HepG2 (cell line): ENCODE results near the gene ARL3. TPM values are rescaled to one million over a fixed set of nuclear protein-coding genes. Genes with fewer than 3 reads are reported as not detected.

Experiments used
- ATAC-seq: fragments of 200-7000 bp; cut with Tn5 transposase; 3 replicates; pipeline ENCODE4 v1.9.1; 2020; ENCODE audit warnings: mild to moderate bottlenecking, moderate library complexity
- BruUV-seq: library from RNA; stranded (reverse); fragments of 400-500 nt; replicated peaks from 2 replicates; lab custom pipeline; 2021; lab: Mats Ljungman, UMichigan
- CTCF ChIA-PET: fragments of 300-600 bp; formaldehyde crosslinking; extraction: SDS; loops from one replicate; lab custom pipeline; 2021; ENCODE audit warnings: low total read pairs, inconsistent platforms, low intra/inter-chr PET ratio; lab: Yijun Ruan, JAX
- POLR2A ChIA-PET: fragments of 350-600 bp; sonication (Branson Sonifier 250); formaldehyde crosslinking; loops from one replicate; lab custom pipeline; 2020; ENCODE audit warnings: antibody characterized with exemption, inconsistent platforms; lab: Yijun Ruan, JAX
- DNase-seq: peaks from one replicate; pipeline ENCODE4 v3.0.0-alpha.2; 2015; ENCODE audit warnings: low spot score
- FAIRE-seq: peaks from 3 replicates; lab custom pipeline; 2011; peaks lifted over from hg19 to GRCh38; lab: Jason Lieb, UNC
- H2AFZ ChIP-seq: one replicate; pipeline ENCODE4 v1.6.1; 2011; ENCODE audit warnings: low read length, inconsistent platforms
- H3K27ac ChIP-seq: fragments of 300-600 bp; 3 replicates; pipeline ENCODE4 v1.8.0; 2011; ENCODE audit warnings: mixed run types, mild to moderate bottlenecking, mixed read lengths, low read length, inconsistent platforms; ENCODE audit not compliant: insufficient read depth; ENCODE audit errors: extremely low read length
- H3K27me3 ChIP-seq, 2 experiments: fragments of 200-600 bp in 1 of 2; 2 replicates in 1 of 2; 3 replicates in 1 of 2; pipeline versions ENCODE4 v1.6.0 to v1.8.0; 2011; ENCODE audit warnings: low read length in 2 of 2, mild to moderate bottlenecking in 2 of 2, moderate library complexity in 2 of 2, inconsistent platforms in 1 of 2; ENCODE audit not compliant: insufficient read depth in 2 of 2, control insufficient read depth in 1 of 2
- H3K36me3 ChIP-seq, 2 experiments: fragments of 200-600 bp in 1 of 2; replicated peaks in 1 of 2; 2 replicates in 1 of 2; 3 replicates in 1 of 2; pipeline versions ENCODE4 v1.5.1 to v1.8.0; 2011; ENCODE audit warnings: low read length in 2 of 2, inconsistent platforms in 1 of 2; ENCODE audit not compliant: insufficient read depth in 2 of 2, control insufficient read depth in 1 of 2
- H3K4me1 ChIP-seq: 2 replicates; pipeline ENCODE4 v1.5.1; 2012; ENCODE audit warnings: low read length, inconsistent platforms; ENCODE audit not compliant: insufficient read depth
- H3K4me2 ChIP-seq: 2 replicates; pipeline ENCODE4 v1.6.0; 2011; ENCODE audit warnings: low read depth, low read length, inconsistent platforms
- H3K4me3 ChIP-seq, 3 experiments: fragments of 200-600 bp in 1 of 3; sonication (generic), shearing (Covaris generic) in 1 of 3; replicated peaks in 1 of 3; 2 replicates each; pipeline ENCODE4 v1.5.1; 2011 to 2016; ENCODE audit warnings: low read length in 3 of 3, inconsistent platforms in 2 of 3, low read depth in 2 of 3, mild to moderate bottlenecking in 2 of 3, control low read depth in 1 of 3, mixed read lengths in 1 of 3; ENCODE audit not compliant: insufficient read depth in 1 of 3
- H3K79me2 ChIP-seq: one replicate; pipeline ENCODE4 v1.6.1; 2011; ENCODE audit warnings: low read length, inconsistent platforms; ENCODE audit not compliant: insufficient read depth
- H3K9ac ChIP-seq: 2 replicates; pipeline ENCODE4 v1.6.0; 2011; ENCODE audit warnings: mild to moderate bottlenecking, low read depth, low read length, inconsistent platforms; ENCODE audit not compliant: insufficient read depth
- H3K9me3 ChIP-seq: 2 replicates; pipeline ENCODE4 v1.5.1; 2012; ENCODE audit warnings: mild to moderate bottlenecking, low read length
- H4K20me1 ChIP-seq: 2 replicates; pipeline ENCODE4 v1.6.0; 2011; ENCODE audit warnings: inconsistent platforms, mild to moderate bottlenecking, low read length, moderate library complexity; ENCODE audit not compliant: insufficient read depth
- AHDC1 ChIP-seq: sonication (generic); formaldehyde crosslinking; IDR thresholded peaks from 2 replicates; pipeline ENCODE4 v1.5.1; 2020; ENCODE audit warnings: mild to moderate bottlenecking, missing genetic modification reagents, borderline replicate concordance
- GATAD1 ChIP-seq: IDR thresholded peaks from 2 replicates; pipeline ENCODE4 v1.6.1; 2016; ENCODE audit warnings: missing genetic modification reagents, missing compliant biosample characterization
- KLF16 ChIP-seq, 2 experiments: sonication (generic) in 1 of 2; formaldehyde crosslinking in 1 of 2; IDR thresholded peaks; 2 replicates each; pipeline versions ENCODE4 v1.6.1 to v1.8.0; 2016 to 2023; ENCODE audit warnings: missing genetic modification reagents in 2 of 2, missing compliant biosample characterization in 1 of 2
- MEF2D ChIP-seq: sonication (generic); formaldehyde crosslinking; IDR thresholded peaks from 2 replicates; pipeline ENCODE4 v1.5.1; 2020; ENCODE audit warnings: mild to moderate bottlenecking, missing genetic modification reagents
- MLLT10 ChIP-seq: sonication (generic); formaldehyde crosslinking; IDR thresholded peaks from 2 replicates; pipeline ENCODE4 v1.4.0; 2020; ENCODE audit warnings: missing genetic modification reagents
- PATZ1 ChIP-seq: sonication (generic); formaldehyde crosslinking; IDR thresholded peaks from 2 replicates; pipeline ENCODE4 v1.4.0; 2020; ENCODE audit warnings: missing genetic modification reagents
- SP2 ChIP-seq: sonication (generic); formaldehyde crosslinking; IDR thresholded peaks from 2 replicates; pipeline ENCODE4 v1.5.1; 2020; ENCODE audit warnings: mild to moderate bottlenecking, missing genetic modification reagents
- ZFP36 ChIP-seq: fragments of 150-350 bp; IDR thresholded peaks from 2 replicates; pipeline ENCODE4 v1.6.1; 2018; ENCODE audit warnings: borderline replicate concordance, low read length, low read depth; ENCODE audit not compliant: partially characterized antibody
- ZFX ChIP-seq: sonication (generic); formaldehyde crosslinking; IDR thresholded peaks from 2 replicates; pipeline ENCODE4 v1.4.0; 2020; ENCODE audit warnings: mild to moderate bottlenecking, low read depth, missing genetic modification reagents, moderate library complexity
- ZNF484 ChIP-seq: sonication (generic); formaldehyde crosslinking; IDR thresholded peaks from 2 replicates; pipeline ENCODE4 v1.5.1; 2020; ENCODE audit warnings: mild to moderate bottlenecking, low read depth, missing genetic modification reagents, borderline replicate concordance
- ZNF577 ChIP-seq: sonication (generic); formaldehyde crosslinking; IDR thresholded peaks from 2 replicates; pipeline ENCODE4 v1.4.0; 2020; ENCODE audit warnings: mild to moderate bottlenecking, low read depth, missing genetic modification reagents, borderline replicate concordance
- ZNF607 ChIP-seq: sonication (generic); formaldehyde crosslinking; IDR thresholded peaks from 2 replicates; pipeline ENCODE4 v1.5.1; 2020; ENCODE audit warnings: missing genetic modification reagents, mild to moderate bottlenecking, borderline replicate concordance
- WGBS: methylation state at CpG from one replicate; pipeline ENCODE4 v1.1.6; 2017; ENCODE audit warnings: low lambda C conversion rate; 5-methylcytosine and 5-hydroxymethylcytosine counted together
- in situ Hi-C: cut with HindIII; loops from 2 replicates; pipeline ENCODE4 v1.10.0; 2017; ENCODE audit warnings: low pct_unique_long_range_greater_than_20kb; ENCODE audit not compliant: extremely low pct_ligation_motif_present
- intact Hi-C: fragments of 100-400 bp; cut with micrococcal nuclease; formaldehyde crosslinking; loops from one replicate; pipeline ENCODE4 v1.10.0; 2022; ENCODE audit not compliant: unreplicated experiment
- polyA plus RNA-seq, 8 experiments: library from polyadenylated mRNA; depleted of rRNA in 3 of 8; stranded (reverse) in 7 of 8; unstranded in 1 of 8; fragments of >200 nt; fragmentation: Illumina TruSeq in 4 of 8; extraction: Trizol in 4 of 8; gene quantifications; 2 replicates each; pipeline versions ENCODE4 v1.2.1 to v1.2.3, GENCODE V29; 2011 to 2016; ENCODE audit warnings: low read depth in 4 of 8, missing spikeins in 1 of 8, mixed read lengths in 1 of 8; ENCODE audit not compliant: insufficient read depth in 1 of 8
- total RNA-seq, 5 experiments: library from RNA; depleted of rRNA; stranded (reverse); fragments of >200 nt; fragmentation: Illumina TruSeq; extraction: Trizol; gene quantifications; 2 replicates each; pipeline ENCODE4 v1.2.3, GENCODE V29; 2016; ENCODE audit warnings: low read depth in 1 of 5

ARL3 gene
- total and polyA plus RNA-seq, 2 of the 13 experiments (the other 11 are each of a cell fraction or from before 2014, with no cell fraction given) = 5.2 to 6.6 TPM

- H3K4me2 ChIP-seq = peak overlapping the region; percentile 82
- no TSS peak for BruUV-seq
- intact Hi-C loops = loop anchor here (5.0 kb wide), 1 partner anchor 174 kb away; the partner anchor contains the start of genes ACTR1A and SUFU
- no peak for TF ChIP-seq SP2 (CRISPR knock-in tag)
- no peak for TF ChIP-seq ZFX
- no peak for TF ChIP-seq ZNF484 (CRISPR knock-in tag)
- TF ChIP-seq KLF16 (CRISPR knock-in tag; IDR thresholded peaks at IDR 0.05) = no peak
- no peak for TF ChIP-seq MLLT10 (CRISPR knock-in tag)
- TF ChIP-seq GATAD1 (CRISPR knock-in tag) = no peak
- TF ChIP-seq ZFP36 = no peak
- TF ChIP-seq MEF2D = no peak
- no peak for TF ChIP-seq ZNF607 (CRISPR knock-in tag)
- TF ChIP-seq AHDC1 (CRISPR knock-in tag) = no peak
- TF ChIP-seq ZNF577 (CRISPR knock-in tag) = no peak
- TF ChIP-seq PATZ1 (CRISPR knock-in tag) = peak; percentile 62
Measured at GRCh38 chr10:102675666-102676533, 38.3 kb downstream of the ARL3 start.

More at GRCh38 chr10:102675666-102676533, 38.3 kb downstream of the ARL3 start:
- ChIA-PET POLR2A (interaction anchor here (0.6 to 2.4 kb wide), 12 partner anchors 10 to 718 kb away, joined by 3 to 13 read pairs (median 6); partner anchors contain the start of genes ARL3 and SFXN2), CTCF (no interaction called here)
- DNase-seq = peak; percentile 79
- no peak overlapping the region for H2AFZ ChIP-seq
- no peaks in the 10 kb centered on the region for H3K27me3 ChIP-seq
- H3K4me1 ChIP-seq = peaks cover 86% of the 10 kb centered on the region
- H3K9ac ChIP-seq = no peak overlapping the region
- no peaks in the 10 kb centered on the region for H3K36me3 ChIP-seq
- peak overlapping the region; percentile 21 to 69 (median 24) for H3K4me3 ChIP-seq
- ATAC-seq = no peak; the same call in 2 of the 3 replicates
- peak; percentile 37 for FAIRE-seq
- H4K20me1 ChIP-seq = no peaks in the 10 kb centered on the region
- H3K27ac ChIP-seq = no peak overlapping the region
- no peaks in the 10 kb centered on the region for H3K79me2 ChIP-seq
- no peaks in the 10 kb centered on the region for H3K9me3 ChIP-seq
- in situ Hi-C loops = loop anchor here (5.0 kb wide), 1 partner anchor 36 kb away; the partner anchor contains the start of genes ARL3 and SFXN2
- WGBS = 8% methylated on average over 15 of the region's 16 CpGs
